MM.1S (cell line): ENCODE measurements around the gene TMEM9.

Experiments
- EZH2 ChIP-seq: fragments of 300-600 bp; sonication (generic); optimal IDR thresholded peaks from 2 replicates; pipeline ENCODE3; 2017; ENCODE audit warnings: low read depth, mild to moderate bottlenecking, antibody characterized with exemption, low read length, mixed read lengths
- EZH2phosphoT487 ChIP-seq: fragments of 300-600 bp; sonication (generic); IDR thresholded peaks from 2 replicates; pipeline ENCODE4 v1.6.1; 2018; ENCODE audit warnings: antibody characterized with exemption, low read length
- TF ChIP-seq, protein P1 (sequence below): fragments of 300-600 bp; sonication (generic); IDR thresholded peaks from 2 replicates; pipeline ENCODE4 v1.5.1; 2016; ENCODE audit warnings: antibody characterized with exemption, low read length, mixed read lengths

DNA sequence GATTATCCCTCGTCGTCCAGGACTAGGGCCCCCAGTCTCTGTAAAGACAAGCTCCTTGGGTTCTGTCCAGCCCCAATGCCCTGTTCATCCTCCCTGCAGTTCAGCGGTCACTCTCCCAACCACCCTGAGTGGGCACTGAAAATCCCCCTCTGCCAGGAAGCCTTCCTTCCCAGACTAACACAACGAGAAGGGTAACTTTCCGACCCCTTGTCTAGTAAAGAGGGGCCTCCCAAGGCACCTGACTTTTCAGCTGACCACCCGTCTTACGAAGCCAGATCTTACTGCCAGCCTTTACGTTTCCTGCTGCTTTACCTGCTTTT, 13.4 kb downstream of the TMEM9 start:
- TF ChIP-seq, protein P1, sequence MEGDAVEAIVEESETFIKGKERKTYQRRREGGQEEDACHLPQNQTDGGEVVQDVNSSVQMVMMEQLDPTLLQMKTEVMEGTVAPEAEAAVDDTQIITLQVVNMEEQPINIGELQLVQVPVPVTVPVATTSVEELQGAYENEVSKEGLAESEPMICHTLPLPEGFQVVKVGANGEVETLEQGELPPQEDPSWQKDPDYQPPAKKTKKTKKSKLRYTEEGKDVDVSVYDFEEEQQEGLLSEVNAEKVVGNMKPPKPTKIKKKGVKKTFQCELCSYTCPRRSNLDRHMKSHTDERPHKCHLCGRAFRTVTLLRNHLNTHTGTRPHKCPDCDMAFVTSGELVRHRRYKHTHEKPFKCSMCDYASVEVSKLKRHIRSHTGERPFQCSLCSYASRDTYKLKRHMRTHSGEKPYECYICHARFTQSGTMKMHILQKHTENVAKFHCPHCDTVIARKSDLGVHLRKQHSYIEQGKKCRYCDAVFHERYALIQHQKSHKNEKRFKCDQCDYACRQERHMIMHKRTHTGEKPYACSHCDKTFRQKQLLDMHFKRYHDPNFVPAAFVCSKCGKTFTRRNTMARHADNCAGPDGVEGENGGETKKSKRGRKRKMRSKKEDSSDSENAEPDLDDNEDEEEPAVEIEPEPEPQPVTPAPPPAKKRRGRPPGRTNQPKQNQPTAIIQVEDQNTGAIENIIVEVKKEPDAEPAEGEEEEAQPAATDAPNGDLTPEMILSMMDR, result no peak
- no peak for TF ChIP-seq EZH2phosphoT487
- no peak for TF ChIP-seq EZH2
